Measurements from ENCODE around the gene MCFD2.

DNA sequence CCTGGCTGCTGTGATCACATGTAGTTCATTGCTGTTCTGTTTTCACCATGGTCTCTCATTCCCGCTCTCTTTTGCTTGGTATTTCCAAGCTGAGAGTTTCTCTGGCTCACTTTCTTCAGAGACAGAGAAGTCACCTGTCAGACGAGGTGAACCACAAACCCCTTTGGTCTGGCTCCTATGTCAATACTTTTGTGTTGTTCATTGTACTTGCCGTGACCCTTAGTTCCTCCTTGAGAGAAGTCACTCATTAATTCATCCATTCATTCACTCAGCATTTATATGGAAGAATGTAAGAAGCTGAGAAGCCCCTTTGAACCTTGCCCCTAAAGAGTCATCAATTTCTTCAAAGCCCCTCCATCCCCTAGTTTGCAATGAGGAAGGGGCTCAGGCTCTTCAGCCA, 15.2 kb downstream of the MCFD2 start:
- no peak for TF ChIP-seq CTCF (conservative IDR thresholded peaks at IDR 0.05; ENCODE audit: low read length)
- TF ChIP-seq EZH2phosphoT487 (IDR thresholded peaks at IDR 0.05; ENCODE audit: borderline replicate concordance, low read depth, low read length): no peak
